SU-DHL-6 (cell line): Measurements from ENCODE around the gene FCRL1.

Experiments
- CTCF ChIP-seq: fragments of 200-600 bp; sonication (generic); IDR thresholded peaks from one replicate; pipeline ENCODE4 v1.5.1; 2017; ENCODE audit warnings: antibody characterized with exemption, mild to moderate bottlenecking, low read length, moderate library complexity; ENCODE audit not compliant: insufficient read depth, poor library complexity, severe bottlenecking
- EZH2phosphoT487 ChIP-seq: fragments of 200-600 bp; sonication (generic), shearing (Covaris generic); conservative IDR thresholded peaks from 2 replicates; pipeline ENCODE4 v1.6.1; 2018; ENCODE audit warnings: mild to moderate bottlenecking, antibody characterized with exemption, low read length, moderate library complexity, mixed read lengths

DNA sequence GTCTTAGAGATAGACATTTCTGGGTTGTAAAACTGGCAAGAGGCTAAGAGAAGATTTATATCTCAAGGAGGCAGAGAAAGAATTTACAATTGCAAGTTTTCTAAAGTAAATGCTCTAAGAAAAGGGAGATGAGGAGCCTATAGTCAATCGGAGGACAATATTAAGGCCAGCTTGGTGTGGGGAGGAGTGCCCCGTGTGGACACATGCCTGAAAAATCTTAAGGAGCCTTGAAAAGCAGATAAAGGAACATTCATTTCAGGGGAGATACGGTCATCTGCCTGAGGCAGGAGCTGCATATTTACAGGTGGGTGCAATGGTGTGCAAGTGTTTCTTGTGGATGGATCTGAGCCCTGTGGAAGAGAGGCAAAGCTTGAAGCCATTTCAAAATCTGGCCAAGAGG is 68.6 kb downstream of the FCRL1 start:
- TF ChIP-seq CTCF (no peak), EZH2phosphoT487 (no peak)
